ENCODE results near the gene ESCO1. TPM values are rescaled to one million over a fixed set of nuclear protein-coding genes. Genes with fewer than 3 reads are reported as not detected.

Gene ESCO1
- total and polyA plus RNA-seq, 2 of the 13 experiments (the other 11 are each of a cell fraction or from before 2014, with no cell fraction given): 6.3 to 19.4 TPM

- in situ Hi-C loops (cut with HindIII; ENCODE audit: extremely low pct_ligation_motif_present, low pct_unique_long_range_greater_than_20kb) (no loop called here), intact Hi-C loops (cut with micrococcal nuclease; ENCODE audit: unreplicated experiment) (loop anchor here (2.0 kb wide), 1 partner anchor 102 kb away; the partner anchor contains the start of gene MIB1)
- ChIA-PET CTCF (ENCODE audit: low intra/inter-chr PET ratio, low total read pairs) (no interaction called here), POLR2A (interaction anchor here (1.0 kb wide), 2 partner anchors 38 to 66 kb away, joined by 3 read pairs; partner anchors contain the start of genes ABHD3 and ESCO1)
- no peak overlapping the region for H3K4me2 ChIP-seq (ENCODE audit: low read depth, low read length)
- FAIRE-seq: no peak
- H3K4me3 ChIP-seq (replicated peaks in 1 of 3; ENCODE audit: insufficient read depth in 1 of 3, low read depth in 2 of 3, low read length in 3 of 3): no peak overlapping the region
- H4K20me1 ChIP-seq (ENCODE audit: insufficient read depth, low read length): no peaks in the 10 kb centered on the region
- no peaks in the 10 kb centered on the region for H3K27me3 ChIP-seq (ENCODE audit: control insufficient read depth in 1 of 2, insufficient read depth in 2 of 2, low read length in 2 of 2)
- peaks cover 23% of the 10 kb centered on the region for H3K4me1 ChIP-seq (ENCODE audit: insufficient read depth, low read length)
- ATAC-seq: no peak
- H2AFZ ChIP-seq (ENCODE audit: low read length): no peak overlapping the region
- no peaks in the 10 kb centered on the region for H3K79me2 ChIP-seq (ENCODE audit: insufficient read depth, low read length)
- H3K9me3 ChIP-seq (ENCODE audit: low read length): no peaks in the 10 kb centered on the region
- H3K9ac ChIP-seq (ENCODE audit: insufficient read depth, low read depth, low read length): no peak overlapping the region
- no peak for TF ChIP-seq ZNF552 (CRISPR knock-in tag; IDR thresholded peaks at IDR 0.05; ENCODE audit: borderline replicate concordance)
- no peak for TF ChIP-seq E2F5 (CRISPR knock-in tag; conservative IDR thresholded peaks at IDR 0.05)
- TF ChIP-seq RXRB (CRISPR knock-in tag; IDR thresholded peaks at IDR 0.05; ENCODE audit: borderline replicate concordance): peak; percentile 68; the same call in 1 of the 2 replicates
- no peak for TF ChIP-seq ZBTB7B (CRISPR knock-in tag; IDR thresholded peaks at IDR 0.05)
- no peak for TF ChIP-seq ARID2 (CRISPR knock-in tag; IDR thresholded peaks at IDR 0.05; ENCODE audit: borderline replicate concordance)
- TF ChIP-seq ZNF292 (CRISPR knock-in tag; IDR thresholded peaks at IDR 0.05; ENCODE audit: borderline replicate concordance, low read depth): 0 out of 2 replicates have a peak, but pooled peaks have one; percentile 0
- TF ChIP-seq ZSCAN29 (CRISPR knock-in tag; conservative IDR thresholded peaks at IDR 0.05): 0 out of 2 replicates have a peak, but pooled peaks have one; percentile 22
- 0 out of 2 replicates have a peak, but pooled peaks have one; percentile 8 for TF ChIP-seq YEATS4 (CRISPR knock-in tag; IDR thresholded peaks at IDR 0.05; ENCODE audit: borderline replicate concordance)
- TF ChIP-seq PPARG (CRISPR knock-in tag; conservative IDR thresholded peaks at IDR 0.05): peak; percentile 38; the same call in 1 of the 2 replicates
- 43% methylated on average over 3 of the region's 3 CpGs for WGBS (ENCODE audit: low lambda C conversion rate)
- no peak for DNase-seq (ENCODE audit: low spot score)
- no peaks in the 10 kb centered on the region for H3K36me3 ChIP-seq (replicated peaks in 1 of 2; ENCODE audit: control insufficient read depth in 1 of 2, insufficient read depth in 2 of 2, low read length in 2 of 2)
- BruUV-seq (replicated peaks): no TSS peak
- H3K27ac ChIP-seq (ENCODE audit: extremely low read length, insufficient read depth, low read length): no peak overlapping the region
These were observed 38.3 kb upstream of the ESCO1 start for GRCh38 chr18:21638822-21639221.
